Activated CD8-positive, alpha-beta memory T cell treated with anti-CD3 and anti-CD28 coated beads for 4 hours (primary cell): ENCODE data around the gene GNAL.
"Not testable (repeated sequence)": the region's sequence is repeated elsewhere in the genome, so short reads cannot be mapped to it uniquely, and the experiment has no call there.

ENCODE experiments used
- DNase-seq, 2 donors: peaks; one replicate each; pipeline ENCODE4 v3.0.0-alpha.2; 2020; ENCODE audit warnings: low read depth in 2 of 2

Gene GNAL

DNA sequence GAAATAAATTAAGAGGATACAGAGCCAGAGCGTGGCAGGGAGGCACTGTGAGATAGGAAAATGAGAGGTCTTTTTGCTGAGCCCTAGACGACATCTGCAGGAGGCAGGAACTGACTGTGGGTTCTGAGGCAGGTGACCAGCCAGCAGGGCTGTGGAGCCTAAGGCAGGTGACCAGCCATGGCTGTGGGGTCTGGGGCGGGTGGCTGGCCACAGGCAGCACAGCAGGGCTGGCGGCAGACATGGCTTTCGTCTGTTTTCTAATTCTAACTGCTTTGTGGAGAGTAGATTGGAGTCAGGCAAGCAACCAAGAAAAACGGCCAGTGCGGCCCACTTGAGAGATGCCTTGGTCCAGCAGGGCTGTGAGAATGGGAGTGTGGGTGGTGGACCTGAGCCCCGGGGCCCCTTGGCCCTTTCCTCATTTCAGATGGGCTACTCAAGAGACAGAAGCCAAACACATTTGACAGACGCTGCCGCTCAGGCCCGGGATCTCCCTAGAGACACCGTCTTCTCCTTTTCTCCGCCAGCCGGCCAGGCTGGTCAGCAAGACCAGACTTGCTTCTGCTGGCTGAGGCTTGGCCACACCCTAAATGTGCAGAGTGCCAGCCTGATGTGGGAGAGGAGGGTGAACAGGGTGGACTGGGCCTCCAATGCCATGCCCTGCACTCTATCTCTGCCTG is 19.7 kb upstream of the GNAL start:
- DNase-seq, result no peak

DNA sequence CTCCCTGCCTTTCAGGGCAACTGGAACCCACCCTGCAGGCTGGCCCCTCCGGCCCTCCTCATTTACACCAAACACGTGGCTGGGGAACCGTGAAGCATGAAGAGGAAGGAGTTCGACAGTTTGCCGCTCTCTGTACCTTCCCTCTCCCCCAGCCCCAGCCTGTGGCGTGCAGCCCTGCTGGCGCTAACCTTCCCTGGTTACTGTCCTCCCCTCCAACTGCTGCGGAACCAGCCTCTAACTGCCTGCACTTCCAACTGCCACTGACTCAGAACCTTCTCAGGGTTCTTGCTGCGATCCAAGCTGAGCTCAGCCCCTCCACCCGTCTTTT is 19.2 kb upstream of the GNAL start:
- no peak for DNase-seq

- no peak for DNase-seq
Observed at GRCh38 chr18:11671156-11671555, 17.9 kb upstream of the GNAL start.

GRCh38 chr18:11672198-11672597 is 16.9 kb upstream of the GNAL start:
- no peak for DNase-seq

DNA sequence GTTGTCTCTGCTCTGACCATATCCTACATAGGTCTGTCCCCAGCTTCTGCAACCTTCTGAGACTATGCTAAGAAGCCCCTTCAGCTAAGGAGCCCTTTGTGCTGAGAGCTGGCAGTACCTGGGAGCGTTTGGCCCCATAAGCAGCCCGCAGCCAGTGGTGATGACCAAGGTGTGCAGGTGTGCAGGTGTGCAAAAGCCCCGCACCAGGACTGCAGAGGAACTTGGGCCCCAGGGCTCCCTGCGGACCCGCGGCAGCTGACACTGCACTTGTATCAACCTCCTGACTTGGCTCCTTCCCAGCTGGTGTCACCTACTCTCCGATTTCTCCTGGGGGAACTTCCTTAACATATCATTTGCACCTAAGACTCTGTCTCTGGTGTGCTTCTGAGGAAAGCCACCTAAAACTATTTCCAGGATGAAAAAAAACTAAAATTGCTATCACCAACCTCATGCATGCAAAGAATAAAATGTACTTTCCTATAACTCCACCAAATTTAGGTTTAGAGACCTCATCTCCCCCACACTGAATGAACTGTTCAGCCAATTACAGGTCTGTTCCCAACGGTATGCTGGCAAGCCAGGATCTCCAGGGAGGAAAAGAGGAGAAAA is 16.1 kb upstream of the GNAL start:
- no peak for DNase-seq

DNA sequence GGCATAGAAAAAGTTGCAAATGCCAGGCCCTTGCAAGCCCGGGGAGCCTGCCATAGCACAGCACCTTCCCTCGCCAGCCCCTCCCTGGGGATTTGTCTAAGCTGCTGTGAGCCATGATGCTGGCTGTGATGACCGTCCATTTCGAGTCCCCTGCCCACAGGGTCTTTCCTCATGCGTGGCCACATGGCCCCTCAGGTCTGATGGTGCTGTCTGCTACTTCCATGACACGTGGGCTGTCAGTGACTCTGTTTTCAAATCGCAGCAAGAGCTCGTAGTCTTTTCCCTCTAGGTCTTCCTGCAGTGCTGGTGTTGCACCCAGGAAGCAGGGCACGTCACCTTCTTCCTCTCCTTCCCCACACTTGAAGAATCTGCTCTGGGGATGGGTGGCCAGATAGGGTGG is 15.5 kb upstream of the GNAL start:
- DNase-seq, result no peak

GRCh38 chr18:11674119-11674518 is 14.9 kb upstream of the GNAL start:
- no peak for DNase-seq

DNA sequence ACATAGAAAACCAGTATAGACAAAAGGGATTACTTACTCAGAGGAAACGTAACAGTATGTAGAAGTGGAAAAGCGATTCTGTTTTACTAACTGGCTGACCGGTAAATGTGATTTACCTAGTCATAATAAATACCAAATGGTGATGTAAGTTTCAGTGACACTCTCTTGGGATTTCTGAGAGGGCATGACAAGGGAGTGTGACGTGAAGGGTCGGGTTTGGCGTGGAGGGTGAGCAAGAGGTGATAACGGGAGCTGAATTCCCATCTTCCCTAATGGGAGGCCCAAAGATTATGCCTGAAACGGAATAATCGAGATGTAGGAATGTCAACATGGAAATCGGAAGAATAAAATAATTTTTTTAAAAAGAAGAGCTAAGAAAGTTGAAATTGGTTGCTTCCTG is 12.7 kb upstream of the GNAL start:
- DNase-seq, result no peak

GRCh38 chr18:11676867-11677266 is 12.2 kb upstream of the GNAL start:
- no peak for DNase-seq

- no peak for DNase-seq
Observed at GRCh38 chr18:11678211-11678610, 10.9 kb upstream of the GNAL start.

GRCh38 chr18:11689669-11690565 is 853 bp downstream of the GNAL start:
- DNase-seq, result no peak

- DNase-seq, result not testable (repeated sequence)
Observed at GRCh38 chr18:11690660-11691059, 1.6 kb downstream of the GNAL start.

GRCh38 chr18:11695736-11696135 is 6.7 kb downstream of the GNAL start:
- DNase-seq, result no peak

DNA sequence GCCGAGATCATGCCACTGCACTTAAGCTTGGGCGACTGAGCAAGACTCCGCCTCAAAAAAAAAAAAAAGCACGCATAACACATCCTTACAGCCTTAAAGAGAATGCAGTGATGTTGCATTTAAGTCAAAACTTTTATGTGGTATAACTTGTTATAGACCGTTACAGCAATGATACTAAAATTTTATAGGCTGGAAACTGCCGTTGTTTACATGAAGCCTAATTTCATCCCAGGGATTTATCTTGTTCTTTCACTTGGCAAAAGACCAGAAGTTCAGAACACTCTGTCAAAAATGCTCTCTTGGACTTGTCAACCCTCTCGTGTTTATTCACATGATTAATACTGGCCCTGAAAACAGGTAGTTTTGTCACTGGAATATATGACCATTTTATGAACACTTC is 7.4 kb downstream of the GNAL start:
- DNase-seq, result no peak

GRCh38 chr18:11700876-11701275 is 11.8 kb downstream of the GNAL start:
- no peak for DNase-seq

DNA sequence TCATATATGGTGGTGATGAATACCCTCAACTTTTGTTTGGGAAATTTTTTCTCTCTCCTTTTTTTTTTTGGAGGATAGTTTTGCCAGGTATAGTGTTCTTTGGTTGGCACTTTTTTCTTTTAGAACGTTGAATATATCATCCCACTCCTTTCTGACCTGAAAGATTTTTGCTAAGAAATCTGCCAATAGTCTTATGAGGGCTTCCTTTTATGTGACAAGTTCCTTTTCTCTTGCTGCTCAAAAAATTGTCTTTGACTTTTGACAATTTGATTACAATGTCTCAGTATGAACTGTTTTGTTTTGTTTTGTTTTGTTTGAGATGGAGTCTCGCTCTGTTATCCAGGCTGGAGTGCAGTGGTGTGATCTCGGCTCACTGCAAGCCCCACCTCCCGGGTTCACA is 21.5 kb downstream of the GNAL start:
- no peak for DNase-seq

DNA sequence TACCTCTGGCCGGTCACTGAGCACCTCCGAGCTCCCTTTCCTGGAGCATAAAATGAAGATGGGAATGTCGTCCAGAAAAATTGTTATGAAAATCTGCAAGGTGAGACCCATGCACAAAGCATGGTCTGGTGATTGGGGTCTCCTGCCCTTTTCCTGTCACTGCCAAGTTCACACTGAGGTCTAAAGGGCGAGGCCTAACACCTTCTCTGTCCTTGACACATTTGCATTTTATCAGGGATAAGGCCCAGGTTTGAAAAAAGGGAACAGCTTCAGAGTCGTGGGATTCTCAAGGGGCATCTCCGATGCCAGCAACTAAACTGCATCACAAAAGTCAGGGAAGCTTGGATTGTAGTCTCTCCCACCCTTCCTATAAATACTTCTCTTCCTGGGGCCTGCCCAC is 24.7 kb downstream of the GNAL start:
- no peak for DNase-seq

GRCh38 chr18:11714244-11714918 is 25.3 kb downstream of the GNAL start:
- DNase-seq, result no peak

GRCh38 chr18:11716767-11717315 is 27.8 kb downstream of the GNAL start:
- not testable (repeated sequence) for DNase-seq

GRCh38 chr18:11719050-11719449 is 30.0 kb downstream of the GNAL start:
- DNase-seq, result no peak

GRCh38 chr18:11719621-11720020 is 30.6 kb downstream of the GNAL start:
- no peak for DNase-seq

GRCh38 chr18:11721720-11722119 is 32.7 kb downstream of the GNAL start:
- no peak for DNase-seq
